GM06990 (cell line): ENCODE measurements around the gene FFAR1.

ENCODE experiments used
- DNase-seq: peaks from one replicate; pipeline ENCODE4 v3.0.0-alpha.2; 2011; ENCODE audit not compliant: insufficient read length; ENCODE audit errors: extremely low read depth
- H3K27me3 ChIP-seq: replicated peaks from 2 replicates; pipeline ENCODE4 v1.6.0; 2011; ENCODE audit warnings: low read length; ENCODE audit not compliant: control insufficient read depth, insufficient read depth
- H3K36me3 ChIP-seq: 2 replicates; pipeline ENCODE4 v1.5.1; 2011; ENCODE audit warnings: low read length; ENCODE audit not compliant: control insufficient read depth, insufficient read depth
- H3K4me3 ChIP-seq: replicated peaks from 2 replicates; pipeline ENCODE4 v1.5.1; 2011; ENCODE audit warnings: low read depth, mild to moderate bottlenecking, control low read depth, low read length
- TF ChIP-seq, protein P1 (sequence below): IDR thresholded peaks from 2 replicates; pipeline ENCODE4 v1.5.1; 2011; ENCODE audit warnings: low read length, control low read depth, mild to moderate bottlenecking, inconsistent platforms; ENCODE audit not compliant: insufficient read depth, poor library complexity, severe bottlenecking

Gene FFAR1

DNA sequence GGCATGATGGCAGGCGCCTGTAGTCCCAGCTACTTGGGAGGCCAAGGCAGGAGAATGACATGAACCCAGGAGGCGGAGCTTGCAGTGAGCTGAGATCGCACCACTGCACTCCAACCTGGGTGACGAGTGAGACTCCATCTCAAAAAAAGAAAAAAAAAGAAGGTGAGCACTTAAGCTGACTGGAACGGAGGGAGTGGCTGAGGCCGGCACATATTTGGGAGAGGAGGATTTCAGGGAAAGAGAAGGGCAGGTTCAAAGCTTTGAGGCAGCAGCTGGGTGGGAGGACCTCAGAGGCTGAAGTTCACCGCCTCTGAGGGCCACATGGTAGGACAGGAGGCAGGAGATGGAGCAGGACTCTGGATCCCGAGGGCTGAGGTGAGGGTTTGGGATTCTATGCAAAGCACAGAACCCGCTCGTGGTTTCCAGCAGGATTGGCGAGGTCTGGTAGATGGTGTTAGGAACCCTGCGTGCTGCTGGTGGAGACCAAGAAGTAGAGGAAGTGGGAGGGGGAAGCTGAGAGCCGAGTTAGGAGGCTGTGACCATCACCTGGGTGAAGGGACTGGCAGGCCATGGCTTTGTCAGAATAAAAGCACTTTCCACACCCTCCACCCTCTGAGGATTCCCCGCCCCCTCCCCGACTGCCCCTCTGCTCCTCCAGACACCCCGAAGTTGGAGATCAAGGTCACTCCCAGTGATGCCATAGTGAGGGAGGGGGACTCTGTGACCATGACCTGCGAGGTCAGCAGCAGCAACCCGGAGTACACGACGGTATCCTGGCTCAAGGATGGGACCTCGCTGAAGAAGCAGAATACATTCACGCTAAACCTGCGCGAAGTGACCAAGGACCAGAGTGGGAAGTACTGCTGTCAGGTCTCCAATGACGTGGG lies 10.4 kb upstream of the FFAR1 start:
- TF ChIP-seq, protein P1, sequence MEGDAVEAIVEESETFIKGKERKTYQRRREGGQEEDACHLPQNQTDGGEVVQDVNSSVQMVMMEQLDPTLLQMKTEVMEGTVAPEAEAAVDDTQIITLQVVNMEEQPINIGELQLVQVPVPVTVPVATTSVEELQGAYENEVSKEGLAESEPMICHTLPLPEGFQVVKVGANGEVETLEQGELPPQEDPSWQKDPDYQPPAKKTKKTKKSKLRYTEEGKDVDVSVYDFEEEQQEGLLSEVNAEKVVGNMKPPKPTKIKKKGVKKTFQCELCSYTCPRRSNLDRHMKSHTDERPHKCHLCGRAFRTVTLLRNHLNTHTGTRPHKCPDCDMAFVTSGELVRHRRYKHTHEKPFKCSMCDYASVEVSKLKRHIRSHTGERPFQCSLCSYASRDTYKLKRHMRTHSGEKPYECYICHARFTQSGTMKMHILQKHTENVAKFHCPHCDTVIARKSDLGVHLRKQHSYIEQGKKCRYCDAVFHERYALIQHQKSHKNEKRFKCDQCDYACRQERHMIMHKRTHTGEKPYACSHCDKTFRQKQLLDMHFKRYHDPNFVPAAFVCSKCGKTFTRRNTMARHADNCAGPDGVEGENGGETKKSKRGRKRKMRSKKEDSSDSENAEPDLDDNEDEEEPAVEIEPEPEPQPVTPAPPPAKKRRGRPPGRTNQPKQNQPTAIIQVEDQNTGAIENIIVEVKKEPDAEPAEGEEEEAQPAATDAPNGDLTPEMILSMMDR = no peak
- Histone ChIP-seq H3K27me3 (no peaks in the 10 kb centered on the region), H3K4me3 (no peak overlapping the region), H3K36me3 (peaks cover 47% of the 10 kb centered on the region)
- no peak for DNase-seq

DNA sequence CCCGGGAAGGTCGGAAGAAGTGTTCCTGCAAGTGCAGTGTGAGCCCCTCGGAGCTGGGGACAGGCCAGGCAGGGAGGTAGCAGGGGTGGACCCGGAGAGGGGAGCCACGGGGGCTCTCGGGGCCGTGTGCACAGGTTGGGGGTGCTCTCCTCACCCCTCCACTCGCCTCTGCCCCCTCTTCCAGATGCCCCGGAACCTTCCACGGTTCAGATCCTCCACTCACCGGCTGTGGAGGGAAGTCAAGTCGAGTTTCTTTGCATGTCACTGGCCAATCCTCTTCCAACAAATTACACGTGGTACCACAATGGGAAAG lies 9.8 kb upstream of the FFAR1 start:
- Histone ChIP-seq H3K4me3 (no peak overlapping the region), H3K36me3 (peaks cover 46% of the 10 kb centered on the region), H3K27me3 (no peaks in the 10 kb centered on the region)
- DNase-seq = no peak
- TF ChIP-seq, protein P1 = no peak

DNA sequence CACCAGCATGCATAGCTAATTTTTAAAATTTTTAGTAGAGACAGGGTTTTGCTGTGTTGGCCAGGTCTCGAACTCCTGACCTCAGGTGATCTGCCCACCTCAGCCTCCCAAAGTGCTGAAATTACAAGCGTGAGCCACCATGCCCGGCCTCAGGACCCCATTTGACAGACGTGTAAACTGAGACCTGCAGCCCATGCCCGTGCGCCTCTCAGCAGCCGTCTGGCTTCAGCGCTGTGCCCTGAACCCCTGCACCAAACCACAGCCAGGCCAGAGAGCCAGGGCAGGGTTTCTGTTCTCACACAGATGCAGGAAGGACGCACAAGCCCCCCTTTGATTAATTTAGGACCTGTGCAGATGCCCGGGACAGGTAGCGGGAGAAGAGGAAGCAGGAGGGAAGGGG lies 7.3 kb upstream of the FFAR1 start:
- no peaks in the 10 kb centered on the region for H3K27me3 ChIP-seq
- H3K36me3 ChIP-seq = peaks cover 56% of the 10 kb centered on the region
- no peak overlapping the region for H3K4me3 ChIP-seq
- DNase-seq = no peak
- TF ChIP-seq, protein P1 = no peak

DNA sequence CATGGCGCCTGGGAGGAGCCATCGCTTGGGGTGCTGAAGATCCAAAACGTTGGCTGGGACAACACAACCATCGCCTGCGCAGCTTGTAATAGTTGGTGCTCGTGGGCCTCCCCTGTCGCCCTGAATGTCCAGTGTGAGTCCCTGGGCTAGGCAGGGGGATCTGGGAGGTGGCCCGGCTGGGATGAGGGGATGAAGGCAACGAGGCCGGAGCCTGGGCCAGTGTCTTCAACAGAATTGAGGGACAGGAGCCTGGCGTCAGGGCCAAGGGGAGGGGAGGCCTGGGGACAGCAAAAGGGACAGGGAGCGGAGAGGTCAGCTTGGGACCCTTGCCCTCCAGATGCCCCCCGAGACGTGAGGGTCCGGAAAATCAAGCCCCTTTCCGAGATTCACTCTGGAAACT lies 6.7 kb upstream of the FFAR1 start:
- H3K4me3 ChIP-seq = no peak overlapping the region
- DNase-seq = no peak
- TF ChIP-seq, protein P1 = no peak
- H3K36me3 ChIP-seq = peaks cover 56% of the 10 kb centered on the region
- no peaks in the 10 kb centered on the region for H3K27me3 ChIP-seq

DNA sequence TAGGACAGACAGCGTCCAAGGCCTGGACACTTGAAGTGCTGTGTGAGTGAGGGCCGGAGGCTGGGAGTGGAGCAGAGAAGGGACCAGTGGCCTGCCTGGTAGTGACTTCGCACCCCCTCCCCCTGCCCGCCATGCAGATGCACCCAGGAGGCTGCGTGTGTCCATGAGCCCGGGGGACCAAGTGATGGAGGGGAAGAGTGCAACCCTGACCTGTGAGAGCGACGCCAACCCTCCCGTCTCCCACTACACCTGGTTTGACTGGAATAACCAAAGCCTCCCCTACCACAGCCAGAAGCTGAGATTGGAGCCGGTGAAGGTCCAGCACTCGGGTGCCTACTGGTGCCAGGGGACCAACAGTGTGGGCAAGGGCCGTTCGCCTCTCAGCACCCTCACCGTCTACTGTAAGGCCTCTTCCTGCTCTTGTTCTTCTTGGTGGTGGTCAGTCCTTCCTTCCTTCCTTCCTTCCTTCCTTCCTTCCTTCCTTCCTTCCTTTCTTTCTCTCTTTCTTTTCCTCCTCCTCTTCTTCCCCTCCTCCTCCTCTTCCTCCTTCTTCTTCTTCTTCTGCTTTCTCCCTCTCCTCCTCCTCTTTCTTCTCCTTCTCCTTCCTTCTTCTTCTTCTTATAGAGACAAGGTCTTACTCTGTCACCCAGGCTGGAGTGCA lies 6.0 kb upstream of the FFAR1 start:
- TF ChIP-seq, protein P1 = no peak
- H3K27me3 ChIP-seq = no peaks in the 10 kb centered on the region
- H3K36me3 ChIP-seq = peaks cover 53% of the 10 kb centered on the region
- DNase-seq = no peak
- no peak overlapping the region for H3K4me3 ChIP-seq
